ENCODE measurements around the gene MPPED1. TPM values are rescaled to one million over a fixed set of nuclear protein-coding genes. Genes with fewer than 3 reads are reported as not detected.
A peak's percentile ranks its signal among the peaks of the same experiment; 100 is the strongest.

The MPPED1 gene
- total and polyA plus RNA-seq, 2 of the 13 experiments (the other 11 are each of a cell fraction or from before 2014, with no cell fraction given), result 0.77 TPM; not detected in 1

- no peak for TF ChIP-seq ZNF567 (CRISPR knock-in tag; IDR thresholded peaks at IDR 0.05; ENCODE audit: borderline replicate concordance)
- no peak for TF ChIP-seq FOXJ3 (CRISPR knock-in tag; IDR thresholded peaks at IDR 0.05; ENCODE audit: borderline replicate concordance)
- peak; percentile 97 for TF ChIP-seq ZNF629 (CRISPR knock-in tag; conservative IDR thresholded peaks at IDR 0.05)
- TF ChIP-seq ELF3 (CRISPR knock-in tag; IDR thresholded peaks at IDR 0.05), result 0 out of 2 replicates have a peak, but pooled peaks have one; percentile 29
- 0 out of 2 replicates have a peak, but pooled peaks have one; percentile 37 for TF ChIP-seq ZBTB26 (CRISPR knock-in tag; IDR thresholded peaks at IDR 0.05; ENCODE audit: borderline replicate concordance)
- peak; percentile 69; the same call in 1 of the 2 replicates for TF ChIP-seq HDAC2 (CRISPR knock-in tag; IDR thresholded peaks at IDR 0.05)
- TF ChIP-seq NFYC (CRISPR knock-in tag; IDR thresholded peaks at IDR 0.05), result no peak
- TF ChIP-seq SALL1 (CRISPR knock-in tag; IDR thresholded peaks at IDR 0.05), result peak; percentile 35; the same call in 1 of the 2 replicates
- no peak for TF ChIP-seq LCORL (IDR thresholded peaks at IDR 0.05)
- peak; percentile 53; the same call in 1 of the 2 replicates for TF ChIP-seq LCORL (CRISPR knock-in tag; IDR thresholded peaks at IDR 0.05)
- TF ChIP-seq HNF4G (IDR thresholded peaks at IDR 0.05; ENCODE audit: borderline replicate concordance, low read depth, low read length), result peak; percentile 47; the same call in 1 of the 2 replicates
- peak; percentile 82; the same call in 1 of the 2 replicates for TF ChIP-seq HNF4G (CRISPR knock-in tag; IDR thresholded peaks at IDR 0.05; ENCODE audit: borderline replicate concordance, low read depth)
- TF ChIP-seq ZNF263 (CRISPR knock-in tag; IDR thresholded peaks at IDR 0.05), result peak; percentile 75
- peak; percentile 46; the same call in 1 of the 2 replicates for TF ChIP-seq RARA (CRISPR knock-in tag; IDR thresholded peaks at IDR 0.05)
- TF ChIP-seq EP300 (IDR thresholded peaks at IDR 0.05; ENCODE audit: low read depth in 2 of 2, low read length in 2 of 2), result peak in 1 of 2 experiments; percentile 30; a peak in 1 of 4 replicates
- TF ChIP-seq EP300 (CRISPR knock-in tag; IDR thresholded peaks at IDR 0.05; ENCODE audit: borderline replicate concordance), result no peak
- TF ChIP-seq CTCF (CRISPR knock-in tag; IDR thresholded peaks at IDR 0.05), result peak; percentile 13; the same call in 1 of the 2 replicates
- no peak for TF ChIP-seq NFE2 (CRISPR knock-in tag; IDR thresholded peaks at IDR 0.05)
- TF ChIP-seq ATF3 (CRISPR knock-in tag; IDR thresholded peaks at IDR 0.05), result no peak
- TF ChIP-seq GABPB1 (CRISPR knock-in tag; IDR thresholded peaks at IDR 0.05), result no peak
- TF ChIP-seq ATRX (CRISPR knock-in tag; IDR thresholded peaks at IDR 0.05; ENCODE audit: borderline replicate concordance), result no peak
- peak; percentile 60; the same call in 1 of the 2 replicates for TF ChIP-seq KDM1A (CRISPR knock-in tag; IDR thresholded peaks at IDR 0.05)
- TF ChIP-seq, protein P1, sequence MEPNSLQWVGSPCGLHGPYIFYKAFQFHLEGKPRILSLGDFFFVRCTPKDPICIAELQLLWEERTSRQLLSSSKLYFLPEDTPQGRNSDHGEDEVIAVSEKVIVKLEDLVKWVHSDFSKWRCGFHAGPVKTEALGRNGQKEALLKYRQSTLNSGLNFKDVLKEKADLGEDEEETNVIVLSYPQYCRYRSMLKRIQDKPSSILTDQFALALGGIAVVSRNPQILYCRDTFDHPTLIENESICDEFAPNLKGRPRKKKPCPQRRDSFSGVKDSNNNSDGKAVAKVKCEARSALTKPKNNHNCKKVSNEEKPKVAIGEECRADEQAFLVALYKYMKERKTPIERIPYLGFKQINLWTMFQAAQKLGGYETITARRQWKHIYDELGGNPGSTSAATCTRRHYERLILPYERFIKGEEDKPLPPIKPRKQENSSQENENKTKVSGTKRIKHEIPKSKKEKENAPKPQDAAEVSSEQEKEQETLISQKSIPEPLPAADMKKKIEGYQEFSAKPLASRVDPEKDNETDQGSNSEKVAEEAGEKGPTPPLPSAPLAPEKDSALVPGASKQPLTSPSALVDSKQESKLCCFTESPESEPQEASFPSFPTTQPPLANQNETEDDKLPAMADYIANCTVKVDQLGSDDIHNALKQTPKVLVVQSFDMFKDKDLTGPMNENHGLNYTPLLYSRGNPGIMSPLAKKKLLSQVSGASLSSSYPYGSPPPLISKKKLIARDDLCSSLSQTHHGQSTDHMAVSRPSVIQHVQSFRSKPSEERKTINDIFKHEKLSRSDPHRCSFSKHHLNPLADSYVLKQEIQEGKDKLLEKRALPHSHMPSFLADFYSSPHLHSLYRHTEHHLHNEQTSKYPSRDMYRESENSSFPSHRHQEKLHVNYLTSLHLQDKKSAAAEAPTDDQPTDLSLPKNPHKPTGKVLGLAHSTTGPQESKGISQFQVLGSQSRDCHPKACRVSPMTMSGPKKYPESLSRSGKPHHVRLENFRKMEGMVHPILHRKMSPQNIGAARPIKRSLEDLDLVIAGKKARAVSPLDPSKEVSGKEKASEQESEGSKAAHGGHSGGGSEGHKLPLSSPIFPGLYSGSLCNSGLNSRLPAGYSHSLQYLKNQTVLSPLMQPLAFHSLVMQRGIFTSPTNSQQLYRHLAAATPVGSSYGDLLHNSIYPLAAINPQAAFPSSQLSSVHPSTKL (CRISPR knock-in tag; IDR thresholded peaks at IDR 0.05), result peak; percentile 53; the same call in 1 of the 2 replicates
These were observed 22.5 kb upstream of the MPPED1 start (continued) for GRCh38 chr22:43389227-43389836.
